GM18867 (cell line): ENCODE results near the gene OR10H4.
"Not testable (repeated sequence)": the region's sequence is repeated elsewhere in the genome, so short reads cannot be mapped to it uniquely, and the experiment has no call there.

Experiments used
- ATAC-seq: cut with Tn5 transposase; IDR thresholded peaks from one replicate; pipeline ENCODE4 v1.9.1; 2021; ENCODE audit warnings: mild to moderate bottlenecking, moderate library complexity; ENCODE audit not compliant: unreplicated experiment

Gene OR10H4

GRCh38 chr19:15948223-15949058 is at the start of gene OR10H4:
Gene OR10H4 (plus strand): TSS chr19:15949008. CDS start chr19:15949008, 0 bp downstream.
- no peak for ATAC-seq

GRCh38 chr19:15899561-15899960 is 49.2 kb upstream of the OR10H4 start:
- ATAC-seq, result not testable (repeated sequence)

GRCh38 chr19:15900032-15900431 is 48.8 kb upstream of the OR10H4 start:
- not testable (repeated sequence) for ATAC-seq

- no peak for ATAC-seq
Observed at GRCh38 chr19:15900504-15900903, 48.3 kb upstream of the OR10H4 start.

GRCh38 chr19:15902254-15902653 is 46.6 kb upstream of the OR10H4 start:
- no peak for ATAC-seq

GRCh38 chr19:15902898-15903297 is 45.9 kb upstream of the OR10H4 start:
- ATAC-seq, result not testable (repeated sequence)

GRCh38 chr19:15905026-15905425 is 43.8 kb upstream of the OR10H4 start:
- no peak for ATAC-seq

GRCh38 chr19:15911599-15912235 is 37.1 kb upstream of the OR10H4 start:
- no peak for ATAC-seq

- no peak for ATAC-seq
Observed at GRCh38 chr19:15913384-15913783, 35.4 kb upstream of the OR10H4 start.

GRCh38 chr19:15913830-15914229 is 35.0 kb upstream of the OR10H4 start:
- no peak for ATAC-seq

- ATAC-seq, result no peak
Observed at GRCh38 chr19:15915109-15915508, 33.7 kb upstream of the OR10H4 start.

GRCh38 chr19:15919243-15919642 is 29.6 kb upstream of the OR10H4 start:
- no peak for ATAC-seq

GRCh38 chr19:15922021-15922420 is 26.8 kb upstream of the OR10H4 start:
- no peak for ATAC-seq

- ATAC-seq, result no peak
Observed at GRCh38 chr19:15923702-15924101, 25.1 kb upstream of the OR10H4 start.

GRCh38 chr19:15926484-15926883 is 22.3 kb upstream of the OR10H4 start:
- no peak for ATAC-seq

GRCh38 chr19:15928321-15928720 is 20.5 kb upstream of the OR10H4 start:
- ATAC-seq, result no peak

GRCh38 chr19:15933761-15934331 is 15.0 kb upstream of the OR10H4 start:
- ATAC-seq, result not testable (repeated sequence)

GRCh38 chr19:15934332-15935078 is 14.3 kb upstream of the OR10H4 start, which contains the start of gene CYP4F11:
Gene CYP4F11 (minus strand): TSS chr19:15934529. CDS start chr19:15934408, 121 bp downstream.
- no peak for ATAC-seq

GRCh38 chr19:15935167-15935702 is 13.6 kb upstream of the OR10H4 start:
- ATAC-seq, result no peak

- ATAC-seq, result no peak
Observed at GRCh38 chr19:15936173-15936572, 12.6 kb upstream of the OR10H4 start.

- no peak for ATAC-seq
Observed at GRCh38 chr19:15936950-15937349, 11.9 kb upstream of the OR10H4 start.
